ENCODE data around the gene SLC35E4.
"Not testable (repeated sequence)": the region's sequence is repeated elsewhere in the genome, so short reads cannot be mapped to it uniquely, and the experiment has no call there.

SLC35E4 gene

GRCh38 chr22:30635273-30636225 is at the start of gene SLC35E4:
SLC35E4 (plus strand) TSS chr22:30635781; CDS start chr22:30636451, 670 bp downstream.
- Mint-ChIP-seq H3K36me3 (peaks cover 1% of the 10 kb centered on the region), H3K4me1 (peaks cover 8% of the 10 kb centered on the region), H3K27me3 (no peaks in the 10 kb centered on the region), H3K9me3 (peaks cover 3% of the 10 kb centered on the region), H3K27ac (peak within 1 kb of the TSS; percentile 93), H3K4me3 (peak within 1 kb of the TSS; percentile 92)
- DNase-seq (ENCODE audit: low spot score in 2 of 2) (peak; percentile 95 to 96), ATAC-seq (ENCODE audit: low read depth) (peak; percentile 77)

- H3K9me3 Mint-ChIP-seq, result no peaks in the 10 kb centered on the region
- ATAC-seq (ENCODE audit: low read depth), result no peak
- no peaks in the 10 kb centered on the region for H3K27me3 Mint-ChIP-seq
- peaks cover 38% of the 10 kb centered on the region for H3K36me3 Mint-ChIP-seq
- H3K4me3 Mint-ChIP-seq, result no peak overlapping the region
- no peak overlapping the region for H3K27ac Mint-ChIP-seq
- H3K4me1 Mint-ChIP-seq, result no peaks in the 10 kb centered on the region
- DNase-seq (ENCODE audit: low spot score in 2 of 2), result no peak
These were observed 49.2 kb upstream of the SLC35E4 start for GRCh38 chr22:30586414-30586813.

GRCh38 chr22:30591191-30591587 is 44.4 kb upstream of the SLC35E4 start:
- H3K4me1 Mint-ChIP-seq, result no peaks in the 10 kb centered on the region
- DNase-seq (ENCODE audit: low spot score in 2 of 2) (no peak), ATAC-seq (ENCODE audit: low read depth) (no peak)
- H3K9me3 Mint-ChIP-seq, result no peaks in the 10 kb centered on the region
- no peak overlapping the region for H3K4me3 Mint-ChIP-seq
- peaks cover 21% of the 10 kb centered on the region for H3K36me3 Mint-ChIP-seq
- H3K27me3 Mint-ChIP-seq, result no peaks in the 10 kb centered on the region
- H3K27ac Mint-ChIP-seq, result no peak overlapping the region

GRCh38 chr22:30591588-30592359 is 43.8 kb upstream of the SLC35E4 start, which contains the start of gene PES1:
PES1 (minus strand) TSS chr22:30591910; CDS start chr22:30591833, 77 bp downstream.
- H3K36me3 Mint-ChIP-seq, result peaks cover 16% of the 10 kb centered on the region
- H3K27ac Mint-ChIP-seq, result no peak within 1 kb of the TSS
- H3K4me3 Mint-ChIP-seq, result no peak within 1 kb of the TSS
- H3K4me1 Mint-ChIP-seq, result no peaks in the 10 kb centered on the region
- ATAC-seq (ENCODE audit: low read depth) (peak; percentile 97), DNase-seq (ENCODE audit: low spot score in 2 of 2) (peak; percentile 92 to 96)
- H3K9me3 Mint-ChIP-seq, result no peaks in the 10 kb centered on the region
- H3K27me3 Mint-ChIP-seq, result no peaks in the 10 kb centered on the region

- H3K4me3 Mint-ChIP-seq; ATAC-seq (ENCODE audit: low read depth); H3K9me3 Mint-ChIP-seq; H3K27me3 Mint-ChIP-seq; H3K27ac Mint-ChIP-seq; DNase-seq (ENCODE audit: low spot score in 2 of 2); H3K4me1 Mint-ChIP-seq: not testable (repeated sequence)
- H3K36me3 Mint-ChIP-seq, result peaks cover 10% of the 10 kb centered on the region
These were observed 43.2 kb upstream of the SLC35E4 start for GRCh38 chr22:30592360-30592713.

- H3K4me1 Mint-ChIP-seq, result no peaks in the 10 kb centered on the region
- no peaks in the 10 kb centered on the region for H3K9me3 Mint-ChIP-seq
- no peaks in the 10 kb centered on the region for H3K27me3 Mint-ChIP-seq
- DNase-seq (ENCODE audit: low spot score in 2 of 2), result no peak
- H3K27ac Mint-ChIP-seq, result no peak overlapping the region
- H3K36me3 Mint-ChIP-seq, result no peaks in the 10 kb centered on the region
- ATAC-seq (ENCODE audit: low read depth), result no peak
- H3K4me3 Mint-ChIP-seq, result no peak overlapping the region
These were observed 39.4 kb upstream of the SLC35E4 start for GRCh38 chr22:30596199-30596598.

GRCh38 chr22:30596886-30597285 is 38.7 kb upstream of the SLC35E4 start:
- Mint-ChIP-seq H3K9me3 (no peaks in the 10 kb centered on the region), H3K4me1 (peaks cover under 1% of the 10 kb centered on the region), H3K27me3 (no peaks in the 10 kb centered on the region), H3K4me3 (no peak overlapping the region), H3K27ac (no peak overlapping the region), H3K36me3 (no peaks in the 10 kb centered on the region)
- DNase-seq (ENCODE audit: low spot score in 2 of 2), result no peak
- no peak for ATAC-seq (ENCODE audit: low read depth)

- H3K27ac Mint-ChIP-seq, result no peak overlapping the region
- DNase-seq (ENCODE audit: low spot score in 2 of 2) (no peak), ATAC-seq (ENCODE audit: low read depth) (no peak)
- H3K9me3 Mint-ChIP-seq, result no peaks in the 10 kb centered on the region
- H3K36me3 Mint-ChIP-seq, result no peaks in the 10 kb centered on the region
- no peaks in the 10 kb centered on the region for H3K27me3 Mint-ChIP-seq
- H3K4me1 Mint-ChIP-seq, result peaks cover 2% of the 10 kb centered on the region
- no peak overlapping the region for H3K4me3 Mint-ChIP-seq
These were observed 36.6 kb upstream of the SLC35E4 start for GRCh38 chr22:30598986-30599385.

GRCh38 chr22:30600921-30601320 is 34.7 kb upstream of the SLC35E4 start:
- DNase-seq (ENCODE audit: low spot score in 2 of 2) (no peak), ATAC-seq (ENCODE audit: low read depth) (peak; percentile 42)
- Mint-ChIP-seq H3K27me3 (no peaks in the 10 kb centered on the region), H3K4me1 (peaks cover 7% of the 10 kb centered on the region), H3K4me3 (no peak overlapping the region), H3K27ac (no peak overlapping the region), H3K36me3 (no peaks in the 10 kb centered on the region), H3K9me3 (no peaks in the 10 kb centered on the region)

GRCh38 chr22:30601464-30601863 is 34.1 kb upstream of the SLC35E4 start:
- DNase-seq (ENCODE audit: low spot score in 2 of 2), result no peak
- H3K27me3 Mint-ChIP-seq, result no peaks in the 10 kb centered on the region
- H3K4me1 Mint-ChIP-seq, result peaks cover 7% of the 10 kb centered on the region
- no peak overlapping the region for H3K27ac Mint-ChIP-seq
- H3K36me3 Mint-ChIP-seq, result no peaks in the 10 kb centered on the region
- no peaks in the 10 kb centered on the region for H3K9me3 Mint-ChIP-seq
- H3K4me3 Mint-ChIP-seq, result no peak overlapping the region
- ATAC-seq (ENCODE audit: low read depth), result no peak

- H3K4me1 Mint-ChIP-seq, result peaks cover 9% of the 10 kb centered on the region
- H3K9me3 Mint-ChIP-seq, result no peaks in the 10 kb centered on the region
- no peak for DNase-seq (ENCODE audit: low spot score in 2 of 2)
- no peaks in the 10 kb centered on the region for H3K27me3 Mint-ChIP-seq
- ATAC-seq (ENCODE audit: low read depth), result peak; percentile 61
- H3K27ac Mint-ChIP-seq, result peak overlapping the region; percentile 39
- H3K4me3 Mint-ChIP-seq, result no peak overlapping the region
- H3K36me3 Mint-ChIP-seq, result no peaks in the 10 kb centered on the region
These were observed 33.5 kb upstream of the SLC35E4 start for GRCh38 chr22:30602049-30602448.

- Mint-ChIP-seq H3K27me3 (no peaks in the 10 kb centered on the region), H3K4me1 (peaks cover 18% of the 10 kb centered on the region), H3K4me3 (no peak overlapping the region), H3K27ac (no peak overlapping the region), H3K9me3 (no peaks in the 10 kb centered on the region), H3K36me3 (no peaks in the 10 kb centered on the region)
- DNase-seq (ENCODE audit: low spot score in 2 of 2), result no peak
- no peak for ATAC-seq (ENCODE audit: low read depth)
These were observed 31.8 kb upstream of the SLC35E4 start for GRCh38 chr22:30603801-30604200.

- no peaks in the 10 kb centered on the region for H3K9me3 Mint-ChIP-seq
- no peaks in the 10 kb centered on the region for H3K27me3 Mint-ChIP-seq
- no peak overlapping the region for H3K27ac Mint-ChIP-seq
- peaks cover 25% of the 10 kb centered on the region for H3K4me1 Mint-ChIP-seq
- DNase-seq (ENCODE audit: low spot score in 2 of 2) (no peak), ATAC-seq (ENCODE audit: low read depth) (no peak)
- no peak overlapping the region for H3K4me3 Mint-ChIP-seq
- no peaks in the 10 kb centered on the region for H3K36me3 Mint-ChIP-seq
These were observed 30.9 kb upstream of the SLC35E4 start for GRCh38 chr22:30604723-30605122.

GRCh38 chr22:30605449-30606110 is 30.0 kb upstream of the SLC35E4 start:
- ATAC-seq (ENCODE audit: low read depth) (peak; percentile 62), DNase-seq (ENCODE audit: low spot score in 2 of 2) (peak; percentile 32)
- H3K27me3 Mint-ChIP-seq, result no peaks in the 10 kb centered on the region
- H3K27ac Mint-ChIP-seq, result no peak overlapping the region
- peaks cover 25% of the 10 kb centered on the region for H3K4me1 Mint-ChIP-seq
- no peaks in the 10 kb centered on the region for H3K36me3 Mint-ChIP-seq
- H3K4me3 Mint-ChIP-seq, result peak overlapping the region; percentile 66
- no peaks in the 10 kb centered on the region for H3K9me3 Mint-ChIP-seq
